Panc1 (cell line): ENCODE measurements around the gene SKP1.

Experiments
- POLR2AphosphoS5 ChIP-seq: IDR thresholded peaks from 2 replicates; pipeline ENCODE4 v1.6.1; 2012; ENCODE audit warnings: mild to moderate bottlenecking, low read depth, low read length, moderate library complexity
- TF ChIP-seq, protein P1 (sequence below): fragments of 450-650 bp; IDR thresholded peaks from 2 replicates; pipeline ENCODE4 v1.5.1; 2017; ENCODE audit warnings: mild to moderate bottlenecking
- TF ChIP-seq, protein P2 (sequence below), 2 experiments: IDR thresholded peaks; 2 replicates each; pipeline ENCODE4 v1.6.1; 2011 to 2012; ENCODE audit warnings: low read depth in 2 of 2, control low read depth in 1 of 2, low read length in 1 of 2, mild to moderate bottlenecking in 1 of 2, moderate library complexity in 1 of 2; ENCODE audit not compliant: insufficient read depth in 1 of 2

DNA sequence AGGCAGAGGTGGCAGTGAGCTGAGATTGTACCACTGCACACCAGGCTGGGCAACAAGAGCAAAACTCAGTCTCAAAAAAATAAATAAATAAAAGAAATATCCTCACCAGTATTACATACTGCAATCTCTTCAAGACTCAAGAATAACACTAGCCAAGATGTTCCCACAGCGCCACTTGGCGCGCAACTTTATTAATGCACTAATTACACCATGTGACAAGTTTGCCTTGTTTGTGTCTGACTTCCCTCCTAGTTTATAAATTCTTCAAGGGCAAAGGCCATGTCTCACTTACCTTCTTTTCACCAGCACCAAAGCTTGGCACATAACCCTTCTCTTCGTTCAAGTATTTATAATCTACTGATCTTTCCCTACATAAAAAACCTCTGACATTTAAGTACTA lies 4.8 kb downstream of the SKP1 start:
- TF ChIP-seq POLR2AphosphoS5 = no peak
- TF ChIP-seq, protein P1, sequence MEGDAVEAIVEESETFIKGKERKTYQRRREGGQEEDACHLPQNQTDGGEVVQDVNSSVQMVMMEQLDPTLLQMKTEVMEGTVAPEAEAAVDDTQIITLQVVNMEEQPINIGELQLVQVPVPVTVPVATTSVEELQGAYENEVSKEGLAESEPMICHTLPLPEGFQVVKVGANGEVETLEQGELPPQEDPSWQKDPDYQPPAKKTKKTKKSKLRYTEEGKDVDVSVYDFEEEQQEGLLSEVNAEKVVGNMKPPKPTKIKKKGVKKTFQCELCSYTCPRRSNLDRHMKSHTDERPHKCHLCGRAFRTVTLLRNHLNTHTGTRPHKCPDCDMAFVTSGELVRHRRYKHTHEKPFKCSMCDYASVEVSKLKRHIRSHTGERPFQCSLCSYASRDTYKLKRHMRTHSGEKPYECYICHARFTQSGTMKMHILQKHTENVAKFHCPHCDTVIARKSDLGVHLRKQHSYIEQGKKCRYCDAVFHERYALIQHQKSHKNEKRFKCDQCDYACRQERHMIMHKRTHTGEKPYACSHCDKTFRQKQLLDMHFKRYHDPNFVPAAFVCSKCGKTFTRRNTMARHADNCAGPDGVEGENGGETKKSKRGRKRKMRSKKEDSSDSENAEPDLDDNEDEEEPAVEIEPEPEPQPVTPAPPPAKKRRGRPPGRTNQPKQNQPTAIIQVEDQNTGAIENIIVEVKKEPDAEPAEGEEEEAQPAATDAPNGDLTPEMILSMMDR = no peak
- TF ChIP-seq, protein P2, sequence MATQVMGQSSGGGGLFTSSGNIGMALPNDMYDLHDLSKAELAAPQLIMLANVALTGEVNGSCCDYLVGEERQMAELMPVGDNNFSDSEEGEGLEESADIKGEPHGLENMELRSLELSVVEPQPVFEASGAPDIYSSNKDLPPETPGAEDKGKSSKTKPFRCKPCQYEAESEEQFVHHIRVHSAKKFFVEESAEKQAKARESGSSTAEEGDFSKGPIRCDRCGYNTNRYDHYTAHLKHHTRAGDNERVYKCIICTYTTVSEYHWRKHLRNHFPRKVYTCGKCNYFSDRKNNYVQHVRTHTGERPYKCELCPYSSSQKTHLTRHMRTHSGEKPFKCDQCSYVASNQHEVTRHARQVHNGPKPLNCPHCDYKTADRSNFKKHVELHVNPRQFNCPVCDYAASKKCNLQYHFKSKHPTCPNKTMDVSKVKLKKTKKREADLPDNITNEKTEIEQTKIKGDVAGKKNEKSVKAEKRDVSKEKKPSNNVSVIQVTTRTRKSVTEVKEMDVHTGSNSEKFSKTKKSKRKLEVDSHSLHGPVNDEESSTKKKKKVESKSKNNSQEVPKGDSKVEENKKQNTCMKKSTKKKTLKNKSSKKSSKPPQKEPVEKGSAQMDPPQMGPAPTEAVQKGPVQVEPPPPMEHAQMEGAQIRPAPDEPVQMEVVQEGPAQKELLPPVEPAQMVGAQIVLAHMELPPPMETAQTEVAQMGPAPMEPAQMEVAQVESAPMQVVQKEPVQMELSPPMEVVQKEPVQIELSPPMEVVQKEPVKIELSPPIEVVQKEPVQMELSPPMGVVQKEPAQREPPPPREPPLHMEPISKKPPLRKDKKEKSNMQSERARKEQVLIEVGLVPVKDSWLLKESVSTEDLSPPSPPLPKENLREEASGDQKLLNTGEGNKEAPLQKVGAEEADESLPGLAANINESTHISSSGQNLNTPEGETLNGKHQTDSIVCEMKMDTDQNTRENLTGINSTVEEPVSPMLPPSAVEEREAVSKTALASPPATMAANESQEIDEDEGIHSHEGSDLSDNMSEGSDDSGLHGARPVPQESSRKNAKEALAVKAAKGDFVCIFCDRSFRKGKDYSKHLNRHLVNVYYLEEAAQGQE (IDR thresholded peaks at IDR 0.05; ENCODE audit: insufficient read depth in 1 of 2, low read depth in 2 of 2, low read length in 1 of 2) = no peak
